DND-41 (cell line): ENCODE measurements around the gene TSC2.

Experiments
- ATAC-seq: fragments of 200-7000 bp; cut with Tn5 transposase; 3 replicates; pipeline ENCODE4 v1.9.1; 2021; ENCODE audit warnings: low read depth; ENCODE audit not compliant: insufficient read depth
- DNase-seq: peaks from one replicate; pipeline ENCODE4 v3.0.0-alpha.2; 2020
- H2AFZ ChIP-seq: 2 replicates; pipeline ENCODE4 v1.6.0; 2012; ENCODE audit warnings: low read depth, low read length
- H3K27ac ChIP-seq: 2 replicates; pipeline ENCODE4 v1.5.1; 2012; ENCODE audit warnings: low read length, inconsistent platforms
- H3K27me3 ChIP-seq: fragments of 200-600 bp; sonication (generic); 2 replicates; pipeline ENCODE4 v1.6.0; 2012; ENCODE audit warnings: low read length, mild to moderate bottlenecking, inconsistent platforms; ENCODE audit not compliant: insufficient read depth, poor library complexity
- H3K36me3 ChIP-seq: 2 replicates; pipeline ENCODE4 v1.5.1; 2012; ENCODE audit warnings: low read length, inconsistent platforms; ENCODE audit not compliant: insufficient read depth
- H3K4me1 ChIP-seq: 2 replicates; pipeline ENCODE4 v1.5.1; 2012; ENCODE audit warnings: mild to moderate bottlenecking, low read length; ENCODE audit not compliant: insufficient read depth
- H3K4me2 ChIP-seq: 2 replicates; pipeline ENCODE4 v1.6.0; 2012; ENCODE audit warnings: mild to moderate bottlenecking, moderate library complexity, low read length, inconsistent platforms; ENCODE audit not compliant: insufficient read depth
- H3K4me3 ChIP-seq, 2 experiments: fragments of 200-600 bp in 1 of 2; shearing (Covaris generic) in 1 of 2; 2 replicates each; pipeline ENCODE4 v1.5.1; 2012 to 2016; ENCODE audit warnings: inconsistent platforms in 2 of 2, low read length in 2 of 2, mild to moderate bottlenecking in 2 of 2, low read depth in 1 of 2, moderate library complexity in 1 of 2
- H3K79me2 ChIP-seq: 2 replicates; pipeline ENCODE4 v1.6.0; 2012; ENCODE audit warnings: low read length, inconsistent platforms; ENCODE audit not compliant: insufficient read depth
- H3K9ac ChIP-seq: 2 replicates; pipeline ENCODE4 v1.6.0; 2012; ENCODE audit warnings: low read depth, mild to moderate bottlenecking, inconsistent platforms, low read length, moderate library complexity
- H3K9me3 ChIP-seq: 2 replicates; pipeline ENCODE4 v1.5.1; 2012; ENCODE audit warnings: low read length, moderate library complexity, mild to moderate bottlenecking, inconsistent platforms; ENCODE audit not compliant: insufficient read depth, severe bottlenecking
- H4K20me1 ChIP-seq: 2 replicates; pipeline ENCODE4 v1.6.0; 2012; ENCODE audit warnings: low read length; ENCODE audit not compliant: insufficient read depth
- CTCF ChIP-seq: IDR thresholded peaks from 2 replicates; pipeline ENCODE4 v1.5.1; 2012; ENCODE audit warnings: borderline replicate concordance, low read length, moderate library complexity, mild to moderate bottlenecking; ENCODE audit not compliant: poor library complexity, severe bottlenecking; ENCODE audit errors: extremely low read depth
- EZH2 ChIP-seq: IDR thresholded peaks from 3 replicates; pipeline ENCODE4 v1.6.1; 2012; ENCODE audit warnings: borderline replicate concordance, low read depth, mild to moderate bottlenecking, moderate library complexity, low read length, inconsistent platforms; ENCODE audit not compliant: severe bottlenecking

Gene TSC2

GRCh38 chr16:2082983-2083364 lies 35.2 kb downstream of the TSC2 start:
- no peak overlapping the region for H3K9ac ChIP-seq
- H3K27ac ChIP-seq, result no peak overlapping the region

GRCh38 chr16:2083409-2083808 lies 35.6 kb downstream of the TSC2 start:
- no peaks in the 10 kb centered on the region for H3K9me3 ChIP-seq
- no peak overlapping the region for H3K4me3 ChIP-seq
- H2AFZ ChIP-seq, result no peak overlapping the region
- no peak overlapping the region for H3K9ac ChIP-seq
- no peak for TF ChIP-seq EZH2
- TF ChIP-seq CTCF, result no peak
- H3K4me2 ChIP-seq, result no peak overlapping the region
- no peak for ATAC-seq
- H3K79me2 ChIP-seq, result no peaks in the 10 kb centered on the region
- peaks cover 91% of the 10 kb centered on the region for H3K36me3 ChIP-seq
- H3K27me3 ChIP-seq, result no peaks in the 10 kb centered on the region
- H4K20me1 ChIP-seq, result peaks cover 13% of the 10 kb centered on the region
- H3K4me1 ChIP-seq, result no peaks in the 10 kb centered on the region
- H3K27ac ChIP-seq, result no peak overlapping the region
- DNase-seq, result no peak

More at GRCh38 chr16:2082983-2083364, 35.2 kb downstream of the TSC2 start:
- Histone ChIP-seq H2AFZ (no peak overlapping the region), H3K36me3 (peaks cover 88% of the 10 kb centered on the region), H3K27me3 (no peaks in the 10 kb centered on the region), H3K4me3 (no peak overlapping the region), H3K4me2 (no peak overlapping the region), H3K4me1 (no peaks in the 10 kb centered on the region), H4K20me1 (peaks cover 13% of the 10 kb centered on the region), H3K9me3 (no peaks in the 10 kb centered on the region), H3K79me2 (no peaks in the 10 kb centered on the region)
- TF ChIP-seq CTCF (no peak), EZH2 (no peak)
- ATAC-seq, result no peak
- no peak for DNase-seq

GRCh38 chr16:2083876-2084780 lies 36.3 kb downstream of the TSC2 start:
- no peak overlapping the region for H3K4me3 ChIP-seq
- H3K79me2 ChIP-seq, result no peaks in the 10 kb centered on the region
- H3K4me2 ChIP-seq, result no peak overlapping the region

More at GRCh38 chr16:2083876-2084780, 36.3 kb downstream of the TSC2 start:
- DNase-seq (no peak), ATAC-seq (no peak)
- H2AFZ ChIP-seq, result no peak overlapping the region
- H4K20me1 ChIP-seq, result peaks cover 18% of the 10 kb centered on the region
- H3K27ac ChIP-seq, result no peak overlapping the region
- H3K9me3 ChIP-seq, result no peaks in the 10 kb centered on the region
- peaks cover 92% of the 10 kb centered on the region for H3K36me3 ChIP-seq
- TF ChIP-seq CTCF, result no peak
- no peak for TF ChIP-seq EZH2
- no peak overlapping the region for H3K9ac ChIP-seq
- no peaks in the 10 kb centered on the region for H3K27me3 ChIP-seq
- H3K4me1 ChIP-seq, result no peaks in the 10 kb centered on the region
